Measurements from ENCODE around the gene PTX4.

DNA sequence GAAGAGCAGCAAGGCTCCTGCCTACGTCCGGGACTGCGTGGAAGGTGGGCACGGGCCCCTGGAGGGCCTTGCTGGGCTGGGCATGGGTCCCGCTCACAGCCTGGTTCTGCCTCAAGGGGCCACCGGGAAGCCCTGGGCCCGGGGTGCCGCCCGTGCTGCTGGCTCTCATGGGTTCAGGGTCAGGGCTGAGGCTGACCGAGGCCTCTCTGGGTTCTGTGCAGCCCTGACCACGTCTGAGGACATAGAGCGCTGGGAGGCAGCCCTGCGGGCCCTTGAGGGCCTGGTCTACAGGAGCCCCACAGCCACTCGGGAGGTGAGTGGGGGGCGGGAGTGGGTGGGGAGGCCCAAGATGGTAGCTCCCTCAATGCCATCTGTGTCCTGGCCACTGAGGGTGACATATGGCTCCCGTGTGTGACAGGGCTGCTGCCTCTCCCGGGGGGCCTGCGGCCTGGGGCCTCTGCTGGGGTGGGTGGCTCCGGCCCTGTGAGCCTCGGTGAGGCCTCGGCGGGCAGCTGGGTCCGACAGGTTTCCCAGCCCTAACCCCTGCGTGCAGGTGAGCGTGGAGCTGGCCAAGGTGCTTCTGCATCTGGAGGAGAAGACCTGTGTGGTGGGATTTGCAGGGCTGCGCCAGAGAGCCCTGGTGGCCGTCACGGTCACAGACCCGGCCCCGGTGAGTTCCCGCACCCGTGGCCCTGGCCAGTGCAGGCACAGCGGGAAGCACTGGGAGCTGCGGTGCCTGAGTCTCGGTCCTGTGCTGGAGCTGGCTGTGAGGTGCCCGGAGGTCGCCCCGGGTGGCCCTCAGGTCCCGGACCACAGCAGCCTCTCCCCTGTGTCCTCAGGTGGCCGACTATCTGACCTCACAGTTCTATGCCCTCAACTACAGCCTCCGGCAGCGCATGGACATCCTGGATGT lies 13.6 kb upstream of the PTX4 start:
- TF ChIP-seq GATA3 (IDR thresholded peaks at IDR 0.05; ENCODE audit: low read depth, low read length) = no peak
- TF ChIP-seq GATA2 (IDR thresholded peaks at IDR 0.05; ENCODE audit: low read depth, low read length) = no peak
